Type B pancreatic cell (in vitro differentiated cells): Measurements from ENCODE around the gene TCP10L. TPM values are rescaled to one million over a fixed set of nuclear protein-coding genes. Genes with fewer than 3 reads are reported as not detected.
"Not testable (repeated sequence)": the region's sequence is repeated elsewhere in the genome, so short reads cannot be mapped to it uniquely, and the experiment has no call there.

Source experiments
- DNase-seq: peaks from one replicate; pipeline ENCODE4 v3.0.0; 2021; ENCODE audit warnings: mixed read lengths; ENCODE audit not compliant: unreplicated experiment; ENCODE audit errors: extremely low spot score
- H3K27ac Mint-ChIP-seq: 2 replicates; pipeline ENCODE4 v1.8.0; 2021; ENCODE audit warnings: mild to moderate bottlenecking, mixed read lengths
- H3K27me3 Mint-ChIP-seq: 2 replicates; pipeline ENCODE4 v1.8.0; 2021; ENCODE audit warnings: mixed read lengths
- H3K36me3 Mint-ChIP-seq: 2 replicates; pipeline ENCODE4 v1.8.0; 2021; ENCODE audit warnings: mixed read lengths
- H3K4me1 Mint-ChIP-seq: one replicate; pipeline ENCODE4 v1.8.0; 2021; ENCODE audit warnings: mixed read lengths; ENCODE audit not compliant: unreplicated experiment
- H3K4me3 Mint-ChIP-seq: 2 replicates; pipeline ENCODE4 v1.8.0; 2021; ENCODE audit warnings: mild to moderate bottlenecking, mixed read lengths
- H3K9me3 Mint-ChIP-seq: 2 replicates; pipeline ENCODE4 v1.8.0; 2021; ENCODE audit warnings: mixed read lengths
- CTCF ChIP-seq: fragments of 200-600 bp; sonication (generic); conservative IDR thresholded peaks from 2 replicates; pipeline ENCODE4 v1.5.0; 2021; ENCODE audit warnings: antibody characterized with exemption, mild to moderate bottlenecking
- total RNA-seq: library from RNA; stranded (reverse); gene quantifications from 2 replicates; pipeline ENCODE4 v1.2.1, GENCODE V29; 2021; ENCODE audit warnings: low replicate concordance

TCP10L gene
- total RNA-seq, 1 donor from 2014 or later, result 1.2 TPM

- H3K4me1 Mint-ChIP-seq, result no peaks in the 10 kb centered on the region
- H3K4me3 Mint-ChIP-seq, result no peak overlapping the region
- no peaks in the 10 kb centered on the region for H3K36me3 Mint-ChIP-seq
- no peaks in the 10 kb centered on the region for H3K9me3 Mint-ChIP-seq
- peaks cover 5% of the 10 kb centered on the region for H3K27me3 Mint-ChIP-seq
- no peak for DNase-seq
- no peak for TF ChIP-seq CTCF
- H3K27ac Mint-ChIP-seq, result no peak overlapping the region
Observed at GRCh38 chr21:32548978-32549377, 36.3 kb downstream of the TCP10L start.

GRCh38 chr21:32547018-32547417 lies 38.3 kb downstream of the TCP10L start:
- Mint-ChIP-seq H3K4me1 (no peaks in the 10 kb centered on the region), H3K36me3 (no peaks in the 10 kb centered on the region), H3K27ac (no peak overlapping the region), H3K4me3 (no peak overlapping the region), H3K9me3 (no peaks in the 10 kb centered on the region), H3K27me3 (peaks cover 5% of the 10 kb centered on the region)
- TF ChIP-seq CTCF, result no peak
- DNase-seq, result no peak

DNA sequence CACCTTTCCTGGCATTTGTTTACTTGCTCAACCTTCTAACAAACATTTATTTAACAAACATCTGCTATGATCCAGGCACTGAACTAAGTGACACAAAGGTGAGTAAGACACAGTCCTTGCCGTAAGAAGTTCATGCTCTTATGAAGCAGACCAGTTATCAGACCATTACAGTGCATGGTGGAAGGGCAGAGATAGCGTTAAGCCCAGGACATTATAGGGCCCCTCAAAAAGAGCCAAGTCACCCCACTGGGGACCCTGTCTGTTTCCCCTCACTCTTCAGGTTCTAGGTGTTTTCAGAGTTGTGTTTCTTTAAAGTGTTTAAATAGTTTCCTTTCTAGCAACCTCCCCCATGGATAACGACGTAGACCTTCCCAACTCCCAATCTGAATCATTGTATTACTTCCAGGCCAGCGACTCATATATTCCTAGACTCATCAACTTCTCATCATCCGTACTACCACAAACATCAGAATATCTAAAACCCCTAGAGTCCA lies 39.3 kb downstream of the TCP10L start:
- H3K36me3 Mint-ChIP-seq, result no peaks in the 10 kb centered on the region
- DNase-seq, result no peak
- H3K9me3 Mint-ChIP-seq, result no peaks in the 10 kb centered on the region
- H3K4me3 Mint-ChIP-seq, result no peak overlapping the region
- peaks cover 1% of the 10 kb centered on the region for H3K27me3 Mint-ChIP-seq
- H3K27ac Mint-ChIP-seq, result no peak overlapping the region
- TF ChIP-seq CTCF, result no peak
- H3K4me1 Mint-ChIP-seq, result no peaks in the 10 kb centered on the region

- TF ChIP-seq CTCF, result no peak
- Mint-ChIP-seq H3K36me3 (no peaks in the 10 kb centered on the region), H3K4me1 (no peaks in the 10 kb centered on the region), H3K27me3 (no peaks in the 10 kb centered on the region), H3K9me3 (no peaks in the 10 kb centered on the region), H3K27ac (no peak overlapping the region), H3K4me3 (no peak overlapping the region)
- no peak for DNase-seq
Observed at GRCh38 chr21:32544697-32545096, 40.6 kb downstream of the TCP10L start.

DNA sequence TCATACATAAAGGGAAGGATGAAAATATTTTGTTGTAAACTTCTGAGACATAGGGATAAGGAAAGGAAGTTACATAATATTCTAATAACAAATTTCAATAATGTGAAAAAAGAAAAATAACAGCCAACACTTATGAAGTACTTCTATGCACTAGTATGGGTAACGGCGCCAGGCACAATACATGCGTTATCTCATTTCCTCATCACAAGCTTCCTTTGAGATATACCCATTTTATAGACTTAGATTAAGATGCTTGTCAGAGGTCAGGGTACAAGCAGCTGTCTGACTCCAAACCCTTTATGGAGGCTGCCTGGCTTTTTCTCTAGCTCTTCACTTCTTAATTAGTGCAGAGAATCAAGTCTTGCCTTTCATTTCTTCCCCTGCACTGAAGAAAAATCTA lies 41.3 kb downstream of the TCP10L start:
- DNase-seq, result no peak
- H3K36me3 Mint-ChIP-seq, result no peaks in the 10 kb centered on the region
- no peak overlapping the region for H3K4me3 Mint-ChIP-seq
- H3K4me1 Mint-ChIP-seq, result no peaks in the 10 kb centered on the region
- no peak overlapping the region for H3K27ac Mint-ChIP-seq
- no peak for TF ChIP-seq CTCF
- H3K27me3 Mint-ChIP-seq, result no peaks in the 10 kb centered on the region
- H3K9me3 Mint-ChIP-seq, result no peaks in the 10 kb centered on the region

- H3K4me1 Mint-ChIP-seq, H3K4me3 Mint-ChIP-seq, DNase-seq, H3K9me3 Mint-ChIP-seq, H3K36me3 Mint-ChIP-seq, H3K27ac Mint-ChIP-seq, H3K27me3 Mint-ChIP-seq: not testable (repeated sequence)
Observed at GRCh38 chr21:32543056-32543455, 42.3 kb downstream of the TCP10L start.
